Right lobe of liver (tissue), 4 donors: Measurements from ENCODE around the gene SLC15A1.

Experiments used
- CTCF ChIP-seq, 4 donors: fragments of 200-600 bp in 3 of 4; fragments of 450-650 bp in 1 of 4; IDR thresholded peaks; one replicate each; pipeline versions ENCODE4 v1.5.1 to v1.8.0; 2016 to 2022; ENCODE audit warnings: antibody characterized with exemption in 4 of 4, mild to moderate bottlenecking in 2 of 4
- POLR2A ChIP-seq: fragments of 450-650 bp; IDR thresholded peaks from one replicate; pipeline ENCODE4 v1.6.1; 2017; ENCODE audit warnings: antibody characterized with exemption, mild to moderate bottlenecking
- donor health status: DM: no; HTN: no; CAD: no.
- donor health status: DM: no; HTN: no; CAD: no.
- donor health status: DM: no; HTN: yes; CAD: no.

- TF ChIP-seq CTCF (IDR thresholded peaks at IDR 0.05) = no peak
- no peak for TF ChIP-seq POLR2A
These were observed 30.5 kb downstream of the SLC15A1 start for GRCh38 chr13:98721825-98722510.
